Left forelimb (tissue), 1 donor: ENCODE results near the gene HCCS.

ENCODE experiments used
- DNase-seq: peaks from one replicate; pipeline ENCODE4 v3.0.0-alpha.2; 2018; ENCODE audit warnings: low spot score

The HCCS gene

DNA sequence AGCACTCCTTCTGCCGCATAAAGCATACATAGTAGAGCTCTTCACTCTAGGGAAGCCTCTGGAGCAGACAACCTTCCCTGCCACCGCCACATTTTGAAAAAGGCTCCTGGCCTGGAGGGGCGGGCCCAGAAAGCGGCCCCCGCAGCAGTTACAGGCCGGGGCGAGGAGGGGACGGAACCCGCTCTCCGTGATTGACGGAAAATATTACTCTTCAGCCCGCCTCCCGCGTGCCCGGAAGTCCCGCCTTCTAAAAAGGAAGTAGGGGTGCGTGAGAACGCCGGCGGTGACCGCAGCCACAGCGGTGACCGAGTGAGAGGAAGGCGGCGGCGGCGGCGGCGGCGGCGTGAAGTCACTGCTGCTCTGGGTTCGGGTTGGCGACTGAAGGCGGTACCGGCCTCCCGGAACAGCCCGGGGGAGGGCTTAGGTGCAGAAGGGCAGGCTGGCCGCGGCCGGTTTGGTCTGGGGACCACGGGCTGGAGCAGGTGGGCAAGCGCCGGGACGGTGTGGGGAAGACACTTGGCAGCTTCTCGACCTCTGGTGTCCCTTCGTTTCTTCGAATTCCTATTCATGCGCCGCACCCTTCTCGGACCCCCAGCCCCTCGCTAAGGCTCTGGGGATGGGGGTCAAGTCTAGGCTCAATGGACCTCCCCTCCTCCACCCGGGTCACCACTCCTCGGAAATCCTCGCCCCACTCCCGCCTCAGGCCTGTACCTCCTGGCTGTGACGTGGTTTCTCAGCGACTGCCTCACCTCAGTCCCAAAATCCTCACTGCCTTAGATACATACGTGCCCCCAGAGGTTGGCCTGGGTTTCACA lies at the start of gene HCCS:
Gene HCCS (plus strand): TSS at position 296 of the 815 bp plus-strand sequence. CDS start 729 bp downstream, outside the sequence.
- DNase-seq, result peak; percentile 88

DNA sequence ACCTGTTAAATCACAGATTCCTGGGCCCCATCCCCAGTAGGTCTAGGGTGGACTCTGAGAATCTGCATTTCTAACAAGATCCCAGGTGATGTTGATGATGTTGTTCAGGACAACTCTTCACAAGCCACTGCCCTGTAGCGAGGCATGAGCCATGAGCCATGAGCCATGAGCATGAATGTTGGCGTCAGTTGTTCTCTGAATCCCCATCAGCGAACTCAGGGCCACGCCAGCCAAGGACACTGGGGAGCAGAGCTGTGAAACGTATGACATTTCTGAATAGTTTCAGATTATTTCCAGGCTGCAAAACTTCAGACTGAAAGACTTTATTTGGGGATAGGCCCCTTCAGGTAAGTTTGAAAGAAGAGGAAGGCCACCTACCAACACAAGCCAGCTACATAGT lies 46.9 kb upstream of the HCCS start:
- no peak for DNase-seq

- no peak for DNase-seq
These were observed 46.1 kb upstream of the HCCS start for GRCh38 chrX:11064851-11065600.

DNA sequence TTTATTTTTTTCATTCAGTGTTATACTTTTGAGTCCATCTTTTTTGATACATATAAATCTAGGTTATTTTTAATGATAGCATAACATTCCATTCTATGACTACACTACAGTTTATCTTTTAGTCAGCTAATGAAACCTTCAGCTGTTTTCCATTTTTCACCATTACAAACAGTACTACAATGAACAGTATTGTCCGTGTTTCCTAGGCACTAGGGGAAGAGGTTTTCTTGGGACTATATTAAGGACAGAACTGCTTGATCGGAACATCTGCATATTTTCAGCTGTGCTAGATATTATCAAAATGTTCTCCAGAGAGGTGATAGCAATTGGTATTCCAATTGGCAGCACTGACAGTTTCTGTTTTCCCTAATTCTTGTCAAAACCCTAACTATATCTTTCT lies 44.3 kb upstream of the HCCS start:
- DNase-seq, result no peak

DNA sequence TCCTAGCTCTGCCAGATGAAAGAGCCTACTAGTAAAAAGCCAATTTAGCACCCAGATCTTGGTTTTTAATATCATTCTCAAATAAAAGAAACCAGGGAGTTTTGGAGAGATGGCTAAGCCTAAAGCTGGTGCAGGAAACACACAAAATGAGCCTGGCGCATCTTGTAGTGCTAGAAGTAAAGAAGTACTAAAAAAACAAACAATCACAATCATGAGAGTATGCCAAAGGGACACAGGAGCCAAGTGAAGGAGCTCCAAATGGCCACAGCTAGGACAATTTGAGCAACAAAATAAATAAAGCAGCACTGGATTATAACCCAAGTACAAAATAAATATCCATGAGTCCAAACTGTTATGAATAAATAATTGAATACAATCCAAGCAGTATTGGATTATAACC lies 37.8 kb upstream of the HCCS start:
- no peak for DNase-seq

GRCh38 chrX:11080741-11081305 lies 30.3 kb upstream of the HCCS start:
- DNase-seq, result no peak

DNA sequence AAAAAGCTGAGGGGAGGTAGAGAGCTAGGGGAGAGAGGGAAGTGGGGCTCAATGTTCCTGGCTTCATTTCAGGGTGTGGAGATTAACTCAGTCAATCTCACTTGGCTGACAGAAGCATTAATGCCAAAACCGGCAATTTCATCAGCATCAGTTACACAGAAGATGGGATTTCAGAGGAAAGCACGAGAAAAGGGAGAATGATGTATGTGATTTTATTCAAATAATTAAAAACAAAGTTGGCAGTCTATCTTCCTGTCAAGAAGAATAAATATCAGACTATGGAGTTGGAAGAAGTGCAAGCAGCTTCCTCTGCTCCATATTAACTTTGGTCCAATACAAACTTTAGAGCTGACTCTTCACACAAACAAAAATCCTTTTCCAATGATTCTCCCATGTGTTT lies 29.6 kb upstream of the HCCS start:
- DNase-seq, result no peak

DNA sequence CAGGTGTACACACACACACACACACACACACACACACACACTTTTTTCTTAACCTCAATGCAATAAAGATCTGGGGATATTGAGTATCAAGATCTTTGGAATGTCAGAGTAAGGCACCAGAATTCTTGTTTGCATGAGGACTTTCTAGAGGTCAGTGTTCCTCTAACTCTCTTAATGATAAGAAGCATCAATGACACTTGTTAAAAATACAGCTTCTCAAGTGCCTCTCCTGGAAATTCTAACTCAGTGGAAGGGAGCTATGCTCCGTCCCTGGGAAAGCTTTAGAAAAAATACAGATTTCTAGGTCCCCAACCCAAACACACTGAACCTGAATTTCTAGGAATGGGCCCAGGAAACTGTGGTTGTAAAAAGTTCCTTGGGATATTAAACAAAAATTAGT lies 25.8 kb upstream of the HCCS start:
- DNase-seq, result no peak

DNA sequence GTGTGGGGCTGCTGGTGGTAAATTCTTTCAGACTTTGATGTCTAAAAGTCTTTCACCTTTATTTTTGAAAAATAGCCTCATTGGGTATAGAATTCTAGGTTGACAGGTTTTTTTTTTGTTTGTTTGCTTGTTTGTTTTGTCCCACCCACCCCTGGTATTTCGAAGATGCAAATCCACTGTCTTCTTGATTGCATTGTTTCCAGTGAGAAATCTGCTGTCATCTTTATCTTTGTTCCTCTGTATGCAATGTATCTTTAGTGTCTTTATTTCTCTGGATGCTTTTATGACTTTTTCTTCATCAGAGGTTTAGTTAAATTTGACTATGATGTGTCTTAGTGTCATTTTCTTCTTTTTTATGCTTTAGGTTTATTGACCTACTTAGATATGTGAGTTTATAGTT lies 21.3 kb upstream of the HCCS start:
- no peak for DNase-seq

GRCh38 chrX:11097933-11098332 lies 13.2 kb upstream of the HCCS start:
- DNase-seq, result no peak

DNA sequence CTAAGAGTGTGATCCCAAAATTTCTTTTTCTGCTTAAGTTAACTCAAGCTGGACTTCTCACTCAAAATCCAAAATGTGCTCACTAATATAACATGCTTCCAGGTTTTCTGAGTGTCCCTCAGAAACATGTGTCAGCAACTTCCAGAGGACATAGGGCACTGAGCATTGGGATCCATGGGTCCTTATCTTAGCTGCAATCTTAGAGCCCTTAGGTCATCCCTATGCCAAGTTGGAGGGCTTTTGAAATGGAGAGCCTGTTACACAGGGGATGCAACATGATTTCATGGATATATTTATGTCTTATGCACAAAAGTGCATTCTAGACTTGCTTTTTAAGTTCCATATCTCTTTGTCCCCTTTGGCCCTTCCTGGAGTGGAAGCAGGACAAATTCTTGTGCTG lies 11.7 kb upstream of the HCCS start:
- no peak for DNase-seq

GRCh38 chrX:11100281-11101035 lies 10.7 kb upstream of the HCCS start:
- DNase-seq, result no peak

GRCh38 chrX:11103006-11103405 lies 8.1 kb upstream of the HCCS start:
- DNase-seq, result no peak

DNA sequence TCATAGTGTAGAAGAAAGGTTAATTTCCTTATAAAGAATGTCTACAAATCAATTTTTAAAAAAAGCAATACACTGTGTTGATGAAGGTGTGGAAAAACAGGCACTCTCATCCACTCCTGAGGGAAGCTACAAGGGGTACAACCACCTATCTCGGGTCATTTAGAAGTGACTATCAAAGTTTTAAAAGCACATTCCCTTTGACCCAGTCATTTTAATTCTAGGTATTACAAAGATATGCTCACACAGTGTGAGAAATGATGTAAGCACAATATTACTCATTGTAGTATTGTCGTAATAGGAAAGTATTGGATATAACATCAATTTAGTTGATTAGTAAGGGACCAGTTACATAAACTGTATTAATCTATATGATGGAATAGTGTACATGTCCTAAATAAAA lies 7.4 kb upstream of the HCCS start:
- DNase-seq, result no peak

- no peak for DNase-seq
These were observed 6.1 kb upstream of the HCCS start for GRCh38 chrX:11105080-11105479.

- no peak for DNase-seq
These were observed 2.7 kb upstream of the HCCS start for GRCh38 chrX:11108253-11108941.

- no peak for DNase-seq
These were observed 1.2 kb upstream of the HCCS start for GRCh38 chrX:11109968-11110367.

DNA sequence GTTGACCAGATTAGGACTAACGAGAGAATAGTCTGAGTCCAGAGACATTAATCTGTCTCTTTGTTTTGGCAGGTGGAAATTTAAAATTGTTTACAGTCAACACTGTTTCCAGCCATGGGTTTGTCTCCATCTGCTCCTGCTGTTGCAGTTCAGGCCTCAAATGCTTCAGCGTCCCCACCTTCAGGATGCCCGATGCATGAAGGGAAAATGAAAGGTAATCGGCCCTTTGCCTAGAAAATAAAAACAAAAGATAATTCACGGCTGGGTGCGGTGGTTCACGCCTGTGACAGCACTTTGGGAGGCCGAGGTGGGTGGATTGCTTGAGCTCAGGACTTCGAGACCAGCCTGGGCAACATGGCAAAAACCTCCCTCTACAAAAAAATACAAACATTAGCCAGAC lies 815 bp downstream of the HCCS start:
- DNase-seq, result no peak

DNA sequence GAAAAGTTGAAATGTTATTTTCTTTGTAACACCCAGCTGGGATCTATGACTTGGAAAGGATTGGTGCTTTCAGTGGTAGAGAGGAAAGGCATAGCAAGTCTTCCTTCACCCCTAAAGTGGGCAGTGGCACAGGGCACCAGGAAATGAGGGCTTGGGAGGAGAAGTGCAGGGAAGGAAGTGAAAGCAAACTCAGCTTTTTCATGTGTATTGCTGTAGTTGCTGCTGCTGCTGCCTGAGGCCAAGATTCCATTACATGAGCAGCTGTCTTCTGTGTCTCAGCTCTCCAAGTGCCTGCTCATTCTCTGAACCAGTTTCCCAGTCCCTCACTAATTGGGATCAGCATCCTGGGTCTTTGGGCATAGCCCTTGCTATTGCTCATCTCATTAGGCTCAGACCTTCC lies 2.6 kb downstream of the HCCS start:
- DNase-seq, result no peak

DNA sequence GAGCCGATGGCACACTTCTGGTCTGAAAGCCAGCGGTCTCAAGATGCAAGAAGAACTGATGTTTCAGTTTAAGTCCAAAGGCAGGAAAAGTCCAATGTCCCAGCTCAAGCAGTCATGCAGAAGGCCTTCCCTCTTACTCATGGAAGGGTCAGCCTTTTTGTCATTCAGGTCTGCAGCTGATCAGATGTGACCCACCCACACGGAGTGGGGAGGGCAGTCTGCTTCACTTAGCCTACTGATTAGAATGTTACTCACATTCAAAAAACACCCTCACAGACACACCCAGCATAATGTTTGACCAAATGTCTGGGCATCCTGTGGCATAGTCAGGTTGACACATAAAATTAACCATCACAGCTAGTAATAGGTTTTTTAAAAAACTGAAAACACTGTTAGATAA lies 6.6 kb downstream of the HCCS start:
- DNase-seq, result no peak

GRCh38 chrX:11119313-11119943 lies 8.3 kb downstream of the HCCS start:
- DNase-seq, result no peak
